ENCODE measurements around the gene TTLL4.

TTLL4 gene

DNA sequence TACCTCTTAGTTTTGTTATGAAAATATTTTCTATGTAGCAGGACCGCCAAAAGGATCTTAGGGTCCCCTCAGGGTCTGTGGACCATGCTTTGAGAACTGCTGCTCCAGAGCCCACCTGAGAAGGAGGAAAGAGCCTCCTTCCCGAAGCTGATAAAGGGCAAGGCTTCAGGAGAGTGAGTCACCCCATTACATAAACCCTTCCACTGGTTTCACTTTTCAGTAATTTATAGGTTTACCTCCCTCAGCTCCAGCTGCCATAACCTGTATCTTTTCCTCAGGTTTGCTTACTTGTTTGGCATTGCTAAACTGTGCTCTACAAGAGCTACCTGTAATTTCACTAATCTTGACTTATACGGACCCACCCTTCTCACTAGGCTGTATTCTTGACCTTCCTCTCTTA is 6.6 kb downstream of the TTLL4 start:
- DNase-seq (ENCODE audit: low spot score): no peak

DNA sequence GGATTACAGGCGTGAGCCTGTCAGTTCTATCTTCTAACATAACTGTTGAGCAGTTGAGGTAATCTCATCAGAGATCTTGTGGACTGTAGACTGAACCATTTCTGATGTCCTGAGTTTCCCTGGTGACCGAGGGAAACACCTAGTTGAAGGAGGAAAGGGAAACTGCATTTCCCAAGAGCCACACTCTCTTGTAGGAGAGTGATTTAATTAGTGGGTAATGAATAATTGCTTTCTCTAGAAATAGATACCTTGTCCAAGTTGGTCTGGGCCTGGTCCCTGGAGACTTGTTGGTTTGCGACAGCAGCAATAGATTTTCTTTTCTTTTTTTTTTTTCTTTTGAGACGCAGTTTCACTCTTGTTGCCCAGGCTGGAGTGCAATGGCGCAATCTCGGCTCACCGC is 7.4 kb downstream of the TTLL4 start:
- DNase-seq (ENCODE audit: low spot score): no peak

DNA sequence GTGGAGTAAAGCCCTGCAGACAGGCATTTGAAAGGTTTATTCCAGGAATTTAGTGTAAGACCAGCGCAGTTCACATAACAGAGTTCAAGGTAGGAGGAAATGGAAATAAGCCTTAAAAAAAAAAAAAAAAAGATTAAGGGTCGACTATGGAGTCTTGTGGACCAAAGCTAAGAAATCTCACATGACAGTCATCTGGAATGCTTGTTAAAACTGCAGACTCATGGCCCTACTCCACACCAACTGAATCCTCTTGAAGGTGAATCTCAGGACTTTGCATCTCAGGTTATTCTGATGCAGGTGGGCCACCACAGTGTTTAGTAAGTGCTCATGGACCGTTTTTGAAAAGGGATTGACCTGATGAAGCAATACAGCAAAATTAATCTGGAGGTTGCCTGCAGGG is 8.8 kb downstream of the TTLL4 start:
- DNase-seq (ENCODE audit: low spot score): no peak

DNA sequence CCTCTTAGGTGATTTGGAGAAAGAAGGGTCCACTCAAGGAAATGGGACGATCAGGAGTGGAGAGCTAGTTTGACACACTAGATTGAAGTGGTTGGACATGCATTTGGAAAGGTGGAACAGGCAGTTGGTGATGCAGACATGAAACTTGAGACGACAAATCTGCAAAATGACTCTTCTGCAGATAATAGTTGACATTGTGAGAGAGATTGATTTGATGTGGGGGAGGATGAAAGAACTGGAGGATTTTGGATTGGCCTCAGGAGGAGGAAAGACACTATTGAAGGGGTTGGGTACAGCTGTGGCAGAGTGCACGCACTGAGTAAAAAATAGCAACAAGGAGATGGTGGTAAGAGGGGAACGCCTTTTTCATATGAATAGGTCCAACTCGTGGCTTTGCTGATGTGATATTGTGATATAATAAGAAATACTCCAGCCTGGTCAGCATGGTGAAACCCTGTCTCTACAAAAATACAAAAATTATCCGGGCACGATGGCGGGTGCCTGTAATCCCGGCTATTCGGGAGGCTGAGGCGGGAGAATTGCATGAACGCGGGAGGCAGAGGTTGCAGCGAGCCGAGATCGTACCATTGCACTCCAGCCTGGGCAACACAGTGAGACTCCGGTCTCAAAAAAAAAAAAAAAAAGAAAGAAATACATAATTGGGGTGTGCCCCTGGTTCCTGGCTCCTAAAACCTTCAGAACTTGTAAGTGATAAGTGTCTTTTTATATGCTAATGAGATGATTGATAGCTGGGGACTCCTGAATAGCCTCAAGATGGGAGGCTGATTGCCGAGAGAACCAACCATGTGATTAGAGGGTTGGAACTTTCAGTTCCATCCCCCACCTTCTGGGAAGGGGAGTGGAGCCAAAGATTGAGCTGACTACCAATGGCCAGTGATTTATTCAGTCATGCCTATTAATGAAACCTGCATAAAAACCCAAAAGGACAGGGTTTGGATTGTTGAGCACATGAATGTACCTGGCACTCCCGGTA is 9.7 kb downstream of the TTLL4 start:
- DNase-seq (ENCODE audit: low spot score): peak; percentile 46

DNA sequence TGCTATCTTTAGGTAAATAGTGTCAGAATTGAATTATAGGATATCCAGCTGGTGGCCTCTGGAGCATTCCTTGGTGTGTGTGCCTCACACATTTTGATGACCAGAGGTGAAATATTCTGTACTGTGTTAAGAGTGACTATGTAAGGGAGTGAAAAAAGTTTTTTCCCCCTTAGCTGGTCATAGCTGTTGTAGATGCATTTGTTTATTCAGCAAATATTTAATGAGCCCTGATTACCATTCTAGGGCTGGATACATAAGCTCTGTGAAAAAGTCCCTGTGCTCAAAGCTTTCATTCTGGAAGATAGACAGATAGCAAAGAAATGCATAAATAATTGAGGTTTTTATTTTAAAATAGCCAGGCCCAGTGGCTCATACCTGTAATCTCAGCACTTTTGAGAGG is 10.9 kb downstream of the TTLL4 start:
- DNase-seq (ENCODE audit: low spot score): no peak

DNA sequence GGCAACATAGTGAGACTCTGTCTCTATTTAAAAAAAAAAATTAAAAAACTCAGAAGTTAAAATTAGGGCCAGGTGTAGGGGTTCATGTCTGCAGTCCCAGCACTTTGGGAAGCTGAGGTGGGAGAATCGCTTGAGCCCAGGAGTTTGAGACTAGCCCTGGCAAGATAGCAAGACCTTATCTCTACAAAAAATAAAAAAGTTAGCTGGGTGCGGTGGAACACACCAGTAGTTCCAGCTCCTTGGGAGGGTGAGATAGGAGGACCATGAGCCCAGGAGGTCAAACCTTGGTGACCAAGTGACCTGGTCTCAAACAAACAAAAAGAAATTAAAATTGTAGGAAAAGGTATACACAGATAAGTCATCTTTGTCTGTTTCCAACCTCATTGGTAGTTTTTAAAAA is 11.3 kb downstream of the TTLL4 start:
- DNase-seq (ENCODE audit: low spot score): no peak

DNA sequence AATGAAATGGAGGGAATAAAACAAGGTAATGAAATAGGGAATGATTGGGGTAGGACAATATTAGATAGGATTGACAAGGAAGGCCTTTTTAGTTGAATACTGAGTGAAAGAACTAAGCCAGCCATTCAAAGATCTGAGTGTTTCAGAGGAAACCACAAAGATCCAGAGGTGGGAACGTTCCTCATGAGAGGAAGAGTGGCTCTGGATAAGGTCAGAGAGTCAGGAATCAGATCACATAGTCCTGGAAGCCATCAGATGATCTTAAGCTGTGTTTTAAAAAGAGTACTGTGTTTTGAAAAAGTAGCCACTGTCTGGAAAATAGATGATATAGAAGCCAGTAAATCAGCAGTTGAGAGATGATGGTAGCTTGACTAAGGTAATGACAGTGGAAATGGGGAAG is 11.8 kb downstream of the TTLL4 start:
- peak; percentile 67 for DNase-seq (ENCODE audit: low spot score)

DNA sequence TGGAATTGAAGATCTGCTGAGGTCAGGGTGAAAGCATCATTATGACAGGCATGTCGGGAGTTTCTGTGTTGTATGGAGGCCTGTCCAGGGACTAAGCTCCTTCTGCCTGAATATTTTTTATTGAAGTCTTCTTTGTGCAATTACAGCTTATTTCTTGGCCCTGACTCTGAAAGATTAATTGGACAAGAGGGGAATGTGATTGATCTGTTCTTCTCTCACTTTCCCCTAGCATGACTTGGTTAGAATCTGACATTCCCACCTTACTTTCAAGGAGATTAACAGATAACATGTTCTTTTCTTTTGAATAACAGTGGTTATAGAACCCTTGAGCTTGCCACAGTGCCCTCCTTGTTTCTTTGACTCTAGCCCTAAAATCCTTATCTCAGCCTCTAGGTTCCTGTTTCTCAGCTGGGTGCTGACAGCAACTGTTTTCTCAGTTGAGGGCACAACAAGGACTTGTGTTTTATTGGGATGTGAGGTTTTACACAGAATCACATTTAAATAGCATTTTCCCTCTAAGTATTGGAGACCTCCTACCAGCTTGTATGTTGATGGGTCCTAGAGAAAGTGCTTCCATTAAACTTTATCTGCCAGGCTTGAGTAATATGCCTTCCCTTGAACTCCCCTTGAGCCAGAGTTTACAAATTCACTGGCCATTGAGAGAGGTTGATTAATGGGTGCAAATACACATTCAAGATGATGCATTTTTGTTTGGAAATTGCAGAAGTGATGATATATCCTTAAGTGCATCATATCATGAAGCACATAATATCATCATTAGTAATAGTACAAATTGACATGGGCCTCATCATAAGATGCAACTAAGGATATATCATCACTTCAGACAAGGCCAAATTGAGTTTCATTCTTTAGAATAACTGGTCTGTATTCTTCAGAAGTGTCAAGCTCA is 12.5 kb downstream of the TTLL4 start:
- DNase-seq (ENCODE audit: low spot score): peak; percentile 65

DNA sequence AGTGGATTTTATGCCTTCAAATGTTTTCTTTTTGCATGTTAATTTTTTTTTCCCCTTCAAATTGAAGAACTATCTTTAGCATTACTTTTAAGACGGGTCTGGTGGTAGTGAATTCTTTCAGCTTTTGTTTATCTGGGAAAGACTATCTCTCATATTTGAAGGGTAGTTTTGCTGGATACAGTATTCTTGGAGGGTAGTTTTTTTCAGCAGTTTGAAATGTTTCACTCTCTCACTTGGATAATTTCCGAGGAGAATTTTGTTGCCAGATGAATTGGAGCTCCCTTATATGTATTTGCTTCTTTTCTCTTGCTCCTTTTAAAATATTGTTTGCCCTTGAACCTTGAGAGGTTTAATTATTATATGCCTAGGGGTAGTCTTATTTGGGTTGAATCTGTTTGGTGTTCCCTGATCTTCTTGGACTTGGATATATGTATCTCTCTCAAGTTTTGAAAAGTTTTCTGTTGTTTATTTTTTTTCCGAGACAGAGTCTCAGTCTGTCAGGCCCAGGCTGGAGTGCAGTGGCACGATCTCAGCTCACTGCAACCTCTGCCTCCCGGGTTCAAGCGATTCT is 15.5 kb downstream of the TTLL4 start:
- no peak for DNase-seq (ENCODE audit: low spot score)

DNA sequence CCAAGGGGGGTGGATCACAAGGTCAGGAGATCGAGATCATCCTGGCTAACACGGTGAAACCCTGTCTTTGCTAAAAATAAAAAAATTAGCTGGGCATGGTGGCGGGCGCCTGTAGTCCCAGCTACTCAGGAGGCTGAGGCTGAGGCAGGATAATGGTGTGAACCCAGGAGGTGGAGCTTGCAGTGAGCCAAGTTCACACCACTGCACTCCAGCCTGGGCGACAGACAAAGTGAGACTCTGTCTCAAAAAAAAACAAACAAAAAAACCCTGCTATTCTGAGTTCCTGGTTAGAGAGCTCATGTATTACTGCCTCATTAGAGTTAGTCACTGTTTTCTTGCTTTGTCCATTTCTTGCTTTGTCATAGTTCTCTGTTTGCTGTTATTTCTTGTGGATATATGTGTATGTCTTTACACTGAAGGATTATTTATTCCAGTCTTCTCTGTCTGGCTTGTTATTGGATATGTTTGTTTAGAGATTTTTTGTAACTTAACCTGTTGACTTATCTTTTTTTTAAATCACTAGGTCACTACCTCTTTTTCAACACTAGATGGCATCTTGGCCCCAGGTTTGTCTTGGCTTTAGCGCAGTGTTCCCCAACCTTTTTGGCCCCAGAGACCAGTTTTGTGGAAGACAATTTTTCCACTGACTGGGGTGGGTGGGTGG is 17.0 kb downstream of the TTLL4 start:
- DNase-seq (ENCODE audit: low spot score): no peak

DNA sequence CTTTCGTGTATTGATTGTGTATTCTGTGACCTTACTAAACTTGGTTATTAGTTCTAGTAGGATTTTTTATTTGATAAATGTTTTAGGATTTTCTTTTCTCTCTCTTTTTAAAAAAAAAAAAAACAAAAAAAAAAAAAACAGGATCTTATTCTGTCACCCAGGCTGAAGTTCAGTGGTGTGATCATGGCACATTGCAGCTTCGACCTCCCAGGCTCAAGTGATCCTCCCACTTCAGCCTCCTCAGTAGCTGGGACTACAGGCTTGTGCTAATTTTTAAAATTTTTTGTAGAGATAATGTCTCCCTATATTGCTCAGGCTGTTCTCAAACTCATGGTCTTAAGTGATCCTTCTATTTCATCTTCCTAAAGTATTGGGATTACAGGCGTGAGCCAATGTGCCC is 19.0 kb downstream of the TTLL4 start:
- DNase-seq (ENCODE audit: low spot score): no peak

DNA sequence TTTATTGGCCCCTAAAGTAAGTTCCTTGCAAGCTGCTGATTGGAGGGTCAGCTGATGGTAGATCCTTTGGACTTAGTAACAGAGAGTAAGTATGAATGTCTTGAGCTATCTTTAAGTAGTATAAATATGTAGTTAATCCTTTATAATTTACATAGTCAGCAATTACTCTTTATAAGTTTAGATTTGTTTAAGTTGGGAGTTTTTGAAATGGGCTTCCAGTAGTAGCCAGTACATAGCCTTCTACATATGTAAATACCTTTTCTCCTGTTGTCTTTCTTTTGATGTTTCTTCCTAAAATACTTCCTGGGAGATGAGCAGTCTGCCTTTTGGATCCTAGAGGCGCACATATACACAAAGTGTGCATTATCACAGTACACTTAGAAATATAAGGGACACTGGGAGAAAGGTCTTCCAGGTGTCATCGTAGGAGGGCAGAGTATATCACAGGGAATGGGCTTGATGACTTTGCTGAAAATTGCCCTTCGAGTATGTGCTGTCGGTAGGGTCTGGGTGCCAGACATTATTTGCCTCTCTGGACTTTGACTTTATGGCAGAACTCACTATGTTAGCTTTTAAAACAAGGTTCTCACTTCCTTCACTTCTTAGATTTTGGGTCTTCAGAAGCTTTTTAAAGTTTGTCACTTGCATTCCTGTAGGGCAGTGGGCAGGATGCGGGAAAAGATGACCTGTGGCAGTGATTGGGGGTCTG is 21.6 kb downstream of the TTLL4 start:
- DNase-seq (ENCODE audit: low spot score): no peak

DNA sequence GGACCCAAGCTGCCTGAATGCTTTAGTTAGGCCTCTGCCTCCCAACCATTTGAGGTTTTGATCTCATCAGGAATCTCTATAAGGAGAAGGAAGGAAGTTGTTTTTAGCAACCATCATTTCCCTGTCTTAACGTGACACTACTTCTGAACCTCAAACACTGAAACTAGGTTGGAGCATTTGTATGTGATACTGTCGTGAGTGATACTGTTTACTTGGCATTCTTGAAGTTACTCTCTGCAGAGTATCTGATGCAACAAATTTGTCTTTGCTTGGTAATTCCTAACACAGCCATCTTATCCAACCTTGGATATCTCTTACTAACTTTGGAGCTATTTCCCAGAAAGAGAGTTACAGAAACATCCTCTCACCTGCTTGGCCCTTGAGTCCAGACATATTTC is 22.1 kb downstream of the TTLL4 start:
- no peak for DNase-seq (ENCODE audit: low spot score)

DNA sequence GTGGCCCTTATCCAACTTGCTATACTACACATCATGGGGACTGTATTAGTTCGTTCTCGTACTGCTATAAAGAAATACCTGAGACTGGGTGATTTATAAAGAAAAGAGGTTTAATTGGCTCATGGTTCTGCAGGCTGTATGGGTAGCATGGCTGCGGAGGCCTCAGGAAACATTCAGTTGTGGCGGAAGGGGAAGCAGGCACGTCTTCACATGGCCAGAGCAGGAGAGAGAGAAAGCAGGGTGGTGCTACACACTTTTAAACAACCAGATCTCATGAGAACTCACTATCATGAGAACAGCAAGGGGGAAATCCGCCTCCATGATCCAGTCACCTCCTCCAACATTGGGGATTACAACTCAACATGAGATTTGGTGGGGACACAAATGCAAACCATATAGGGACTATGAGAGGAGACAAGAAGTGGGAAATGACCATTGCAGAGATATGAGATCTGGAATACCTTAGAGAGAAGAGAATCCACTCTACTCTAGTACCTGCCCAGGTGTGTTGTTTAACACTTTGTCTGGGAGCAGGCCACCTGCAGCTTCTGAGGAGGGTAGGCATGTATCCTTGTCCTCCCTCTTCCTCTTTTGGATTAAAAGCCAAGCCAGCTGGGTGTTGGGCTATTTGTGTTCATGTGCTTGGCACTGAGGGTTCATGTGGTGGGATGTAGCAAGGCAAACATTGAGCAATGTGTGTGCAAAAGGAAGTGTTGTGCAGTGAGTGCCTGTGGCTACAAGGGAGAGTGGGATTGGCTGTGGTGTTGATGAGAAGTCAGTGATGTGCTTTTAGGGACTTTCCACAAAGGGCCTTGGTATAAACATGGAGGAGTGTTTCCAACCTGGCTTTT is 22.8 kb downstream of the TTLL4 start:
- no peak for DNase-seq (ENCODE audit: low spot score)

DNA sequence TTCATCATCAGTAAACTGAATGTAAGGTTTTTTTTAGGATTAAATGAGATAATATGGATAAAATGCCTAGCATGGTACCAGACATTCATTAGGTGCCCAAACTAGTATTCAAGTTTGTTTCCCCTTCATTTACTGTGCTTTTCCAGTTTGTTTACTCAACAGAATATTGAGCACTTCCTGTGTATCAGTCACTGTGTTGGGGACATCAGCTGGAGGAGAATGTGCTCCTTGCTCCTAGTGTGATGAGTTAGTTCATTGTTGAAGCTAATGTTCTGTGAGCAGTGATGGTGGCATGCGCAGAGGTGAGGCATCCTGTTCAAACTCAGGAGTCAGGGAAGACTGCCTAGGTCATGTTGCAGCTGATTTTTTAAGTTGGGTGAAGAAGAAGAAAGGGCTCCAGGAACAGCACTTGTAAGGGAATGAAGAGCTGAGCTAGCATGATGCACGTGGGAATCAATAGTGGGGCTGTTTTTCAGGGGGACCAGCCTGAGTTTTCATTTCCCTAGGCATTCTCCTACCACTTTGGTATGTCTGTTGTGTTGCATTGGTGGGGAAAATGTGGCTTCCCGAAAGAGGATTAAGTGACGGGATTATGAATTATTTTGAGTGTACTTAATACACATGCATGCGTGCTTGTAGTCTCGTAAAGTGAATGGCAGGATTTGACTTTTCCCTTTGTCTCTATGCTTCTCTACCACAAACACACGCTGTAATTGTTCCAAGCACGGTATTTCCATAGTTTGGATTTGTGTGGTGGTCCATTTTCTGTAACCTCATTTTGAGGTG is 23.7 kb downstream of the TTLL4 start:
- DNase-seq (ENCODE audit: low spot score): no peak

DNA sequence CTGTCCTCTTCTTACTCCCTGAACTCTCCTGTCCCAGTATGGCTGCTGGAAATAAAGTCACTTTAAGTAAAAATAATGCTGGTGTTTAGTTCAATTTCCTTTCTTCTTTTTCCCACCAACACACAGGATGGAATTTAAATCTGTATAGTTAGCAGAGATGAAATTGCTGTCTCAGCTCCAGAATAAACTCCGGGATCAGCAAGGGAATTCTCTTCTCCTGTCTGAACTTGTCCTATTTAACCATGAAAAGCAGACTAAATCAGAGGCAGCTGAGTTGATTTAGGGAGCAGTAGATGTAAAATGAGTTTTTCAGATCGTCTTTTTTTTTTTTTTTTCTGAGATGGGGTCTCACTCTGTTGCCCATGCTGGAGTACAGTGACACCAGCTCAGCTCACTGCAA is 25.9 kb downstream of the TTLL4 start:
- no peak for DNase-seq (ENCODE audit: low spot score)

DNA sequence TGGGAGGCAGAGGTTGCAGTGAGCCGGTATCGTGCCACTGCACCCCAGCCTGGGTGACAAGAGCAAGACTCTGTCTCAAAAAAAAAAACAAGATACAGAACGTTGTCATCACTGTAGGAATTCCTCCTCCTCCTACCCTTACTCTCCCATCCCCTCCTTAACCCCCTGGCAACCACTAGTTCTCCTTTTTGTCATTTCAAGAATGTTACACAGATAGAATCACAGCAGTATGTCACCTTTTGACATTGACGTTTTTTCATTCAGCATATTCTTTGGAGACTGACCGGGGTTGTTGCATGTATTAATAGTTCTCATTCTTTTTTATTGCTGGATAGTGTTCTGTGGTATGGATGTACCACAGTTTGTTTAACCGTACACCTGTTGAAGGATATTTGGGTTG is 32.4 kb downstream of the TTLL4 start:
- DNase-seq (ENCODE audit: low spot score): no peak

DNA sequence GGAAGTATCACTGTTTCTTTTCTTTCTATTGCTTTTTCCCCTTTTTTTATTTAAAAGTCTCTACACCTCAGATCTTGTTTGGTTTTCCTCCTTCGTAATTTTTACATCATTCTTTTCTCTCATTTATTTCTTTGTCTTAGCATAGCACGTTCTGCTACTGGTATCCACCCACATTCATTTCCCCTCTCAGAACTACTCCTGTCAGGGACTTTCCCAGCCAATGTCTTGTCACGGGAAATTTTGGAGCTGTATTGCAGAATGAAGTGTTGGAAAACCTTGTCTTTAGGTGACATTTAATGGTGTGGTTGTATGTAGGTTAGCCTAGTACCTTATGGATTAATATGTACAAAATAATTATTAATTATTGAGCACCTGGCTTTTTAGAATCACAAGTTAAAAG is 34.0 kb downstream of the TTLL4 start:
- peak; percentile 32 for DNase-seq (ENCODE audit: low spot score)

DNA sequence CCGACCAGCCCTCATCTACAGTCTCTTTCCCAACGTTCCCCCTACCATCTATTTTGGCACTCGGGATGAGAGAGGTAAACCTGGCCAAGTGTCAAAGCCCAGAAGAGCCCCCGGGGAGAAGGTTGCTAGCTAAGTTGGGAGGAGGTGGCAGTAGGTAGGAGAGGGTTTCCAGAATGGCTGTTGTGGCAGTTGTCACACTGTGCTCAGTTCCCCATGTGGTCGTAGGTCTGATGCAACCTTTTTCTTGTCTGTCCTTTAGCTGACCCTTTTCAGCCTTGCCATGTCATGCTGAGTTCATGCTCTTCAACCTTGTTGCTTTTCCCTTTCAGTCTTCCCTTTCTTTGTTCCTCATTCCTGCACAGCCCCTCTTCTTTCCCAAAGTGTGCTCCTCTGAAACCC is 34.5 kb downstream of the TTLL4 start:
- peak; percentile 58 for DNase-seq (ENCODE audit: low spot score)
